Erythroblast (primary cell): Measurements from ENCODE around the gene TMUB1.
A peak's percentile ranks its signal among the peaks of the same experiment; 100 is the strongest.

Source experiments
- DNase-seq, 2 experiments: peaks; one replicate each; lab custom pipeline; 2025; lab: John Stamatoyannopoulos, UW
- GATA1 ChIP-seq: IDR thresholded peaks from 2 replicates; pipeline ENCODE4 v1.6.1; 2011; ENCODE audit warnings: low read depth, mild to moderate bottlenecking, control low read depth, low read length, moderate library complexity
- POLR2A ChIP-seq: IDR thresholded peaks from 2 replicates; pipeline ENCODE4 v1.6.1; 2011; ENCODE audit warnings: mild to moderate bottlenecking, low read length

Gene TMUB1

DNA sequence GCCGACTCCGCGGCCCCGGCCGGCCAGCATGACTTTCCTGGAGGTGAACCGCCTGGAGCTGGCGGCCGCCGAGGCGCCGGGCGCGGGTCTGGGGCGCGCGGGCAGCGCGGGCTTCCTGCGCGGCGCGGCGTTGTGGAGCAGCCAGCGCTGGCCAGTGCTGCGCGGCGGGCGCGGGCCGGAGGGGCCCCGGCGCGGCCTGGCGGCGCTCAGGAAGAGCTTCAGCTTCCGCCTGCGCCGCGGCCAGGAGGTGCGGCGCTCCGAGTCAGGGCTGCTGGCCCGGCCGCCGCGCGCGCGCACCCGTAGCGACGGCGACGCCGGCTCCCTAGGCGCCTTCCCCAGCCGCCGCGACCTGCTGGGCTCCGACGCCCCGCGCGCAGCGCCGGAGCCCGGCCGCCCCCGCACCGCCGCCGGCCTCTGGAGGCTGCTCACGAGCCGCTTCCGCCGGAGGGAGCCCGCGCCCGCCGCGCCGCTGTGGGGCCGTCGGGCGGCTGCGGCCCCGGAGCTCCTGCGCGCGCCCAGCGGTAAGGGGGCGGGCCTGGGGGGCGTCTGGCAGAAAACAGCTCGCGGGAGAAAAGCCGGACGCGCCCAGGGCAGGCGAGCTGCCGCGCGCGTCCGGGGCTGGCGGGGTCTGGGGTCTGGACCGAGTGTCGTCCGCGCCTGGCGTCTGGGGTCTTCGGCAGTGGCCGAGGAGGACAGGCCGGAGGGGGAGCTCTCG, 32.0 kb upstream of the TMUB1 start:
- DNase-seq, result peak; percentile 55 to 57
- no peak for TF ChIP-seq POLR2A
- TF ChIP-seq GATA1, result no peak

DNA sequence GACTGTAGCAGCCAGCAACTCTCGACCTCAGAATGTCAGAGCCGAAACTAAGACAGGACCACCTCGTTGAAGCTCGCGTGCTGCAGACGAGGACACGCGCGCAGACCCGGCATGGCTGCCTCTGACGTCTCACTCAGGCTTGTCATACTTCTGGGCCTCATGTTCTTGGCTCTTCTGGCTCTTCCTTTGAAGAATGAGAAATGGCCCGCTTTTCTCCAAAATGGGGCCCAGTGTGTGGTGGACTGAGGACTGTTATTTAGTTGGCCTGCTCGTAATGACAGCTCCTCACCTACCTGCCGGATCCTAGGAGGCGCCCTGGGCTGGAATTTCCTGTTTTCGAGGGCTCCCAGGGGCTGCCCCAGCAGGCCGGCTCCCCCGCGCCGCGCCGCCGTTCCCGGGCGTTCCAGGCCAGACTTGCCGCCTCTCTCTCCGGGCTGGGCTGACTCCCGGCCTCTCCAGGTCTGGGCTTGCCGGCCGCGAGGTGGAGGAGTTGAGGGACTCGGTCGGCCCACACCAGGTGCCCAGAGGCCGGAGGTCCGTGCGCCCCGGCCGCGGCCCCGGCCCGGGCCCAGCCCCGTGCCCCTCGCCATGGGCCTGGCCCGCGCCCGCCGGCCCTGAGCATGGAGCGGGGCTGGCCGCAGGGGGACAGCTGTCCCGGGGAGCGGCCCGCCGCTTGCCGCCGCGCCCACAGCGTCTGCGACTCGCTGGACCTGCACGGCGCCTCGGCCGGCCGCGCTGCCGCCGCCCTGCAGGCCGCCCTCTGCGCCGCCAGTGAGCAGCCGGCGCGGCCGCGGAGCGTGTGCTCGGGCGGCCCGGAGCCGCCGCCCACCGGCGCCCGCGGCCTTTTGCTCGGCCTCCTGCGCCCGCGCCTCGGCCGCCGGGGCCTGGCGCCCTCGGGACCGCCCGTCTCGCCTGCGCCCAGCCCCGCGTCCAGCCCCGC, 31.1 kb upstream of the TMUB1 start:
- TF ChIP-seq GATA1, result no peak
- TF ChIP-seq POLR2A, result no peak
- DNase-seq, result peak; percentile 66 to 71

DNA sequence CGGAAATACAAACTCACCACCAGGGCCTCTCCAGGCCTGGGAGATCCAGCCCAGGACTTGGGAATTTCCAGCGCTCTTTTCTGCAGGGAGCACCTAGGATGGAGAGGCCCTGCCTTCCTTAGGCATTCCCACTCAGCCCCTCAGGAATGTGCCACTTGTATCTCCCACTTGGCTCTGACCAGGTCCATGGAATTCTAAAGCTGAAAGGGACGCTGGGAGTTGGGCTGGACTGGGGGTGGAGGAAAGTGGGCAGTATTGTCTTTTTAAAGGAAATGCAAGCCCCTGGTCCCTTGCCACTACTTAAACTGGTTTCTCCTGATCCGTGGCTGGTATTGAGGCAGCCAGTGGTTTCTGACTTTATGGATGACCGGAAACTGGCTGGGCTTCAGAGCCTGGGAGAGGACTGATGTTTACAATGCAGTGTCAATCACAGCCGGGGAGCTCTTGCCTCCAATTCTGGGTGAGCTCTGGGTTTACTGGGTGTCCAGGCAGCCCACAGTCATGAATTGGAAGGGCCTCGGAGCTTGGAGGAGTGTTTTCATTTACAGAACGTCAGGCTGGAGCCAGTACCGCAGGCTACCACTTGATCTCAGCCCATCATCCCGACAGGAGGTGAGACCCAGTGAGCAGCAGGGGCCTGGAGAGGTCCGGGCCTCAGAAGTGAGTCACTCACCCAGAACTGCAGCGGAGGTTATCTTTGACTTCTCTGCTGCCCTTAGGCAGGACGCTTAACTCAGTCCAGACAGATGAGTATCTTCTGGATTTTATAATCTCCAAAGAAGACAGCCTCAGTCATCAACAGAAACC, 30.3 kb upstream of the TMUB1 start:
- no peak for TF ChIP-seq GATA1
- no peak for TF ChIP-seq POLR2A
- peak; percentile 26 to 49 for DNase-seq

DNA sequence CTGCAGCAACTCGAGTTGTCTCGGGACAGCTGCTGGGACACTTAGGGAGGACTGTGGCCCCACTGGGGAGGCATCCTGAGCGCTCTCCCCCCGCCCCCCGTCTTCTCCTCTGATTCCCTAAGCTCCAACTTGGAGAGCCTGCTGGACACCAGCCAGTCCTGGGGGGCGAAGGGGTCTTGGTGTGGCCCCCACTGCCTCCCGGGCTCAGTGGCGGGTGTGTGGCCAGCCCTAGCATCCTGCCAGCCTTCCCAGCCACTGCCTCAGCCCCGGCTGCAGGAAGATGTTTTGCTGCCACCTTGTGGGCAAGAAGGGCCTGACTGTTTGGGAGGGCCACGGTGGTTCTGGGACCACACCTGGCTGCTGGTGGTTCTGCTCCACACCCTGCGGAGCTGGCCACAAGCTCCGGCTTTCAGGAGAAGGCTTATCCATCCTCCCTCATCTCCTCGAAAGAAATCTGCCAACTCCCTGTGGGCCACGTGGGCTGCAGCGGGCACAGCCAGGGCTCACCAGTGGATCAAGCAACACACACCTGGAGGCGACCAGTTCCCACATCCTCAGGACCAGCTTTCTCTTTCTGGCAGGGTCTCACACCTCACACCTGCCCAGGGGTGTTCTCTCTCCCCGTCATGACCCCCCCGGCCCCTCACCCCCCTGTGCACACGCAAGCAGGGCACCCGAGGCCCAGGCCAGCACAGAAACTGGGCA, 27.8 kb upstream of the TMUB1 start:
- TF ChIP-seq GATA1, result no peak
- no peak for TF ChIP-seq POLR2A
- DNase-seq, result peak; percentile 71 to 87

DNA sequence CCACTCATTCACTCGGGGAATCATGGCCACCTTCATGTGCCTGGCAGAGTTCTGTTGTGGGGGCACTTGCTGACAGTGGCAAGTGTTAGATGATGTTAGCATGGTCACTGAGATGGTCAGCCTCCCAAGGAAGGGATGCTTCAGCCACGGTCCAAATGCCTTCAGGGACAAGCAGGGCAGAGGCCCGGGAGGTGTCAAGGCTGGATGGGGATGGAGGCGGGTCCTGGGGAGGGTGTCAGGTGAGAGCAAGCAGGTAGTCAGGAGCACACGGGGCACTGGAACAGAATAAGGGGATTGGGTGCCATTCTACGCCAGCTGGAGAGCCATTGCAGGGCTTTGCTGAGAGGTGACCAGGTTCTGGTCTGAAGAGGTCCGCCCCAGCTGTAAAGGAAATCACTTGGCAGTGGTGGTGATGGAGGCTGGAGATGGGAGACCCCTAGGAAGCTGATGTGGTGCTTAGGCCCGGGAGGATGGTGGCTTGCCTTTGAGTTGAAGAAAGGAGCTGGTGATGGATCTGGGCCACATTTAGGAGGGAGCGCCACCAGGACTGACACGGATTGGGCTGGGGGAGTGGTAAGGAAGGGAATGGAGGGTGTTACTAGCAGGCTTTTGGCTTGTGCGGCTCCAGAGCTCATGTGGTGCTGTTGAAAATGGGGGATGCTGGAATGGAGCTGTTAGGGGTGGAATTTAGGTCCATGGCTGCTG, 27.1 kb upstream of the TMUB1 start:
- TF ChIP-seq POLR2A (no peak), GATA1 (no peak)
- DNase-seq, result no peak

DNA sequence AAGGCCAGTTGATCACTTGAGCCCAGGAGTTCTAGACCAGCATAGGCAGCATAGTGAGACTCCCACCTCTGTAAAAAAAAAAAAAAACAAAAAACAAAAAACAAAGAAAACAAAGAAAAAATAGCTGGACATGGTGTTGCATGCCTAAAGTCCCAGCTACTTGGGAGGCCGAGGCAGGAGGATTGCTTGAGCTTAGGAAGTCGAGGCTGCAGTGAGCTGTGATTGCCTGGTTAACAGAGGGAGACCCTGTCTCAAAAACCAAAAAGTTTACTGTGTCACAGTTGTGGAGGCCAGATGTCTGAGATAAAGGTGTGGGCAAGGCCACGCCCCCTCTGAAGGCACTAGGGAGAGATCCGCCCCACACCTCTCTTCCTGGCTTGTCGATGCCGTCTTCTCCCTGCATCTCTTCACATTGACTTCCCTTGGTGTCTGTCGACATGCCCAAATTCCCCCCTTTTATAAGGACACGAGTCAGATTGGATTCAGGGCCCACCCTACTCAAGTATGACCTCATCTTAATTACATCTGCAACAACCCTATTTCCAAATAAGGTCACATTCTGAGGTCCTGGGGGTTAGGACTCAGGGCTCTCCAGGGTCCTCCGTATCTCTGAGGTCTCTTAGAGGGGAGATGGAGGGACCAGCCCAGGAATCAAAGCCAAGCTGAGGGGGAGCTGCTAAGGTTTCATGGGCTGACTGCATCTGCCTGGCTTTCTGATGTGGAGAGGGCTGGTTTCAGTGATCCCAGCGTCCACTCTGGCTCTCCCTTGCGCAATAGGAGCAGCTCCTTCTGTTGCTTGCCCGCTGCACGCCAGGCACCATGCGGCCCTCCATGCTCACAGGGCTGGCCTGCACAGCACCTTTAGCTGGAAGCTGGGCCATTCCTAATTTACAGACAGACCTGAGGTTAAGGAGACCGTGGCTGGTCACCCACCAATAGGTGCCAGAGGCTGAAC, 26.1 kb upstream of the TMUB1 start:
- TF ChIP-seq GATA1 (no peak), POLR2A (no peak)
- peak in 1 of 2 experiments; percentile 30 for DNase-seq

DNA sequence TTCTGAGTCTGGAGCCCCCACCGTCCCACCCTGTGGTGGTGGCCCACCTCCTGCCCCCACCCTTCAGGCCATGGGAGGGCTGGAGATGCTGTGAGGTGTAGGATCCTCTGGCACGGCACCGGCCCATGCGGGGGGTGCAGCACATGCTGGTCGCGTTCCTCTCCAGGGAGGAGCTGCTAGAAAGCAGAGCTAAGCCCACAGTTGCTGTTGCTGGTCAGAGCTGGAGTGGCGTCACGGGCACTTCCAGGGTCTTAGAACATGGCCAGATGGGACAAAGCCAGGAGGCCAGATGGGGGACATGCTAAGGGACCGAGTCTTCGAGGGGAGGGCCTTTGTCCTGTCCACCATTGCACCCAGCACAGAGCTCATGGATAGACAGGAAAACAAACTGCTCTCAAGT, 24.6 kb upstream of the TMUB1 start:
- no peak for TF ChIP-seq POLR2A
- no peak for DNase-seq

DNA sequence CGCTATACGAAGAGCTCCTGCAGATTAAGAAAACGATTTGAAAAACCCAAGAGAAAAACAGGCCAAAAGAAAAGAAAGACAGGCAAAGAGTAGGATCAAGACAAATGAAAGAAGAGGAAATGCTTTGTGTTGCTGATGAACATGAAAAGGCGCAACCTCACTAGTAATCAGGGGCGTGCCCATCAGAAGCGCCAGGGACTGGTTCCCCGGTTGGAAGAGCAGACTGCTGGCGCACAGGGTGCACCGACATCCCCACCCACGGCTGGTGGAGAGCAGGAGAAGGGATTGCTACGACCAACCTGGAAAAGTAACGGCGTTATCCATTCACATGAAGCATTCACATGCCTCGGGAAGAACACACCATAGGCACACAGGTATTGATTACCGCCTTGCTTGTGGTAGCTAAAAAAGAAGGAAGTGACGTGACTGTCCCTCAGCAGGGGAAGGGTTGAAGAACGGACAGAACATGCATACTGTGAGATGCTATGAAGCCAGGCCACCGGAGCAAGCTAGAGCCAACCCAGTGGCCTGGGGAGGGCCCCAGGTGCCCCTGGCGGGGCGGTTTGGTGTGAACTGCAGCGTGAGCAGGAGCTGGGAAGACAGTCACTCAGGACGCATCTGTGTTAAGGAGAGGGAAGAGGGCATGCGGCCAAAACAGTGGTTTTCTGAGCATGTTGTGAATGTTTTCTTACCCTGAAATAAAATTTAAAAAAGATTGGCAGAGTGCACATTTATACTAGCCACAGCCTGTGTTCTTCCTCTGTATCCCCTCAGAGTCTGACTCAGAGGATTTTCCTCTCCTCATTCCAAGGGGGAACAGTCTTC, 21.3 kb upstream of the TMUB1 start:
- DNase-seq, result no peak
- TF ChIP-seq POLR2A (no peak), GATA1 (no peak)

DNA sequence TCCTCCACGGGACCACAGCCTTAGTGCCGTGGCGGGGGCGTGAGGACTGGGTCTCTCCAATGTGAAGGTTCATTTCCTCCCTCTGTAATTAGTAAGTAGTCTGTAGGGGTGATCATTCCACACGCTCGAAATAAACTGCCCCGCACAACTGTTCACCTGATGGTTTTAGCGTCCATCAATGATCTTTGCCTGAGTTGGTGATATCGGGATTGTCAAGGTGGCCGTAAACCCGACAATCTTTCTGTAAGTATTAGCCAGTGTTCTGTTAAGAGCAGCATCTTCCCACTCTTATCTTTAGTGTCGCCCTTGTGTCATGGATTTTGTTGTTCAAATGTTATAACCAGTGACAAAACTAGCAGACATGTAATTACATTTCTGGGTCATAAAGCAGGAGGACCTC, 20.7 kb upstream of the TMUB1 start:
- no peak for DNase-seq
- TF ChIP-seq GATA1, result no peak
- TF ChIP-seq POLR2A, result no peak

DNA sequence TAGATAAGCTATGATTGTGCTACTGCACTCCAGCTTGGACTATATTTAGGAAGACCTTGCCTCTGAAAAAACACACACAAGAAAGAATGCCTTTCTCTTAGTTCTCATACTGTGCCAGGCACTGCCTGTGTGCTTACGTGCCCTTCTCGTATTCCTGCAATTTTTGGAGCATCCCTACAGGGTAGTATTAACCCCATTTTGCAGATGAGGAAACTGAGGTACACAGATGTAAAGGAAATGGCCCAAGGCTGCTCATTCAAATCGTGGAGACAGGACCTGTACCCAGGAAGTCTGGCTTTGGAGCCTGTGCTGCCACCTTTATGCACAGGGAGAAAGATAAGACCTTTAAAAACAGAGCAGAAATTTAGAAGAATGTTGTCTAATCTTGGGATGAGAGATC, 19.7 kb upstream of the TMUB1 start:
- no peak for DNase-seq
- TF ChIP-seq GATA1 (no peak), POLR2A (no peak)

DNA sequence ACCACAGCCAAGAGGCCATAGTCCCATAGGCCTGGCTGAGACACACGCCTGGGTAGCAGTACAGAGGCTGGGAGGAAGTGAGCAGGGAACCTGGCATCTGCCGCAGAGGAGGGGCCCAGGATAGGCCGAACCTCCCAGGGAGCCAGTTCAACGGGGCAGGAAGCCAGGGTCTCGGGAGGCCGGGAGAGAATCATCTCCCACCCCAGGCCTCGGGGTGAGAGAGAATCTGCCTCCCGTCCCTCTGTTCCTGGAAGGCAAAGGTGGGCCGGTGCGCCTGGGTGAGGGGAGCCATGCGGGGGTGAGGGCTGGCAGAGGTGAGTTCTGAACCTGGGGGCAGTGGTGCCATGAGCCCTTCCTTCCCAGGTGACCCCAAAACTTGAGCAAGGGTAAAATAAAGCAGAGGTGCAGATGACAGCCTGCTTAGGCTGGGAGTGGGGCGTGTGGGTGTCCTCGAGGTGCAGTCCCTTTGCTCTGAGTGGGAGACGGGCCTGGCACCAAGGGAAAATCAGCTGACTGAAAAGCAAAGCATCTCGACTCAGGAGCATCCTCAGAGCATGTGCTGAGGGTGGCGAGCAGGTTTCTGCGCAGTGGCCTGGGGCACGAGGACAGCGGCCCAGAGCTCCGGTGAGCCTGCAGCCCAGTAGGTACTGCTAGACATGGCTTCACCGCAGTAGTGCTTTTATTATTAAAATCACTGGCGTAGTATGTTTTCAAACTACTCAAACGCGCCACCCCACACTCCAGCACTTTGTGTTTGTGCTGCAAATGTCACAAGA, 18.5 kb upstream of the TMUB1 start:
- no peak for TF ChIP-seq POLR2A
- TF ChIP-seq GATA1, result no peak
- DNase-seq, result no peak
